KMS-11 (cell line): Measurements from ENCODE around the gene SPDL1.

Experiments used
- H2AFZ ChIP-seq: fragments of 200-600 bp; sonication (generic); 2 replicates; pipeline ENCODE4 v1.6.1; 2016; ENCODE audit warnings: antibody characterized with exemption, mixed run types, low read depth
- H3K27ac ChIP-seq: fragments of 200-600 bp; sonication (generic); 2 replicates; pipeline ENCODE4 v1.6.1; 2016; ENCODE audit warnings: mild to moderate bottlenecking, mixed run types
- H3K27me3 ChIP-seq: fragments of 200-600 bp; sonication (generic); 2 replicates; pipeline ENCODE4 v1.6.1; 2017; ENCODE audit warnings: mild to moderate bottlenecking, low read depth, mixed run types, moderate library complexity; ENCODE audit not compliant: insufficient read depth
- H3K36me3 ChIP-seq: fragments of 200-600 bp; sonication (generic); 2 replicates; pipeline ENCODE4 v1.6.1; 2017; ENCODE audit warnings: mild to moderate bottlenecking, mixed run types; ENCODE audit not compliant: insufficient read depth
- H3K4me1 ChIP-seq: fragments of 200-600 bp; sonication (generic); 2 replicates; pipeline ENCODE4 v1.6.1; 2016; ENCODE audit warnings: mild to moderate bottlenecking, low read depth, mixed run types; ENCODE audit not compliant: poor library complexity, severe bottlenecking
- H3K4me2 ChIP-seq: fragments of 200-600 bp; sonication (generic); 2 replicates; pipeline ENCODE4 v1.7.0; 2016; ENCODE audit warnings: mild to moderate bottlenecking, mixed run types
- H3K4me3 ChIP-seq: fragments of 200-600 bp; sonication (generic); IDR thresholded peaks from 2 replicates; pipeline ENCODE4 v1.6.1; 2017; ENCODE audit warnings: low read depth, low read length, mixed read lengths; ENCODE audit not compliant: insufficient read depth
- H3K79me2 ChIP-seq: fragments of 200-600 bp; sonication (generic); 2 replicates; pipeline ENCODE4 v1.6.1; 2016; ENCODE audit warnings: low read depth, mixed run types; ENCODE audit not compliant: insufficient read depth
- H3K9ac ChIP-seq: fragments of 200-600 bp; sonication (generic); 2 replicates; pipeline ENCODE4 v1.6.1; 2016; ENCODE audit warnings: mild to moderate bottlenecking, mixed run types
- H4K20me1 ChIP-seq: fragments of 200-600 bp; sonication (generic); 2 replicates; pipeline ENCODE4 v1.6.1; 2016; ENCODE audit warnings: mild to moderate bottlenecking, mixed run types; ENCODE audit not compliant: insufficient read depth
- CTCF ChIP-seq: fragments of 200-600 bp; sonication (generic); conservative IDR thresholded peaks from 2 replicates; pipeline ENCODE4 v1.6.1; 2017; ENCODE audit warnings: low read depth, mild to moderate bottlenecking, antibody characterized with exemption, low read length, moderate library complexity, mixed read lengths

Gene SPDL1, protein sequence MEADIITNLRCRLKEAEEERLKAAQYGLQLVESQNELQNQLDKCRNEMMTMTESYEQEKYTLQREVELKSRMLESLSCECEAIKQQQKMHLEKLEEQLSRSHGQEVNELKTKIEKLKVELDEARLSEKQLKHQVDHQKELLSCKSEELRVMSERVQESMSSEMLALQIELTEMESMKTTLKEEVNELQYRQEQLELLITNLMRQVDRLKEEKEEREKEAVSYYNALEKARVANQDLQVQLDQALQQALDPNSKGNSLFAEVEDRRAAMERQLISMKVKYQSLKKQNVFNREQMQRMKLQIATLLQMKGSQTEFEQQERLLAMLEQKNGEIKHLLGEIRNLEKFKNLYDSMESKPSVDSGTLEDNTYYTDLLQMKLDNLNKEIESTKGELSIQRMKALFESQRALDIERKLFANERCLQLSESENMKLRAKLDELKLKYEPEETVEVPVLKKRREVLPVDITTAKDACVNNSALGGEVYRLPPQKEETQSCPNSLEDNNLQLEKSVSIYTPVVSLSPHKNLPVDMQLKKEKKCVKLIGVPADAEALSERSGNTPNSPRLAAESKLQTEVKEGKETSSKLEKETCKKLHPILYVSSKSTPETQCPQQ

DNA sequence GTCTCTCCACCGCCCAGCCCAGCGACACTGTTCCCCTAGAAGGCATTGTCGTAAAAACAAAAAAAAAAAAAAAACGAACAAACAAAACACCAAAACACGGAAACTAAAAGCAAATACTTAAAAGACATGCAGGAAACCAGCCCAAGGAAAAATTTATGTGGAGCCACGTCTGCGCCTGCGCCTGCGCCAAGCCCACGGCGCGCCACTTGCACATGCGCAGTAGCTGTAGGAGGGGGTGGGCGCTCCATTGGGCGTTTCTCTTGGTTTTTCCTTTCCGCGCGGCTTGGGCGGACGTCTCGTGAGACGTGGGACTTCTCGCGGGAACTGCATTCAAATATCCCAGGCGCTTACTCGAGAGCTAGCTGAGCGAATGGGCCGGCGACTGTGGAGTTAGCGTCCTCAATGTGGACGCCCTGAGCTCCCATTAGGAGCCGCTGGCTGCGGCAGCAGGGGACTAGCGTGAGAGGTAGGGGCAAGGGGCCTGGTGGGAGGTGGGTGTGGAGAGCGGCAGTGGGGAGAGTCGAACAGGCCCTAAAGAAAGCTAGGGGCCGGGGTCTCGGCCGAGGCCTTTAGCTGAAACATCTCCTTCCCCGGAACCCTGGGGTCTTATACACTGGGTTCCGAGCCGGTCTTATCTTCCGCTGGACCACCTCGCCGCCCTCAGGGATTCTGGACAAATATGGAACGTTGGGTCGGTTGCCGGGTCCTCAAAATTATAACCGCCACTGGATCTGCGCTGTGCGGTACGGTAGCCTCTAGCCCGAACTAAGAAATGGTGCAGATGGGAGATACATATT lies at the start of gene SPDL1:
TSS of gene SPDL1 (plus strand) at position 350 of the 797 bp plus-strand sequence. CDS start 4,644 bp downstream, outside the sequence.
- Histone ChIP-seq H3K27me3 (no peaks in the 10 kb centered on the region), H2AFZ (peak within 1 kb of the TSS; percentile 71)

GRCh38 chr5:169534311-169534880 lies 49.2 kb upstream of the SPDL1 start:
- no peak overlapping the region for H3K4me3 ChIP-seq
- no peaks in the 10 kb centered on the region for H3K4me1 ChIP-seq

More for the DNA sequence above, at the start of gene SPDL1:
- H3K4me2 ChIP-seq: peak within 1 kb of the TSS; percentile 76
- H3K9ac ChIP-seq: peak within 1 kb of the TSS; percentile 86
- peaks cover 21% of the 10 kb centered on the region; the same call in 1 of the 2 replicates for H3K79me2 ChIP-seq
- TF ChIP-seq CTCF: no peak
- H3K27ac ChIP-seq: peak within 1 kb of the TSS; percentile 58
- no peaks in the 10 kb centered on the region for H4K20me1 ChIP-seq
- no peaks in the 10 kb centered on the region for H3K4me1 ChIP-seq
- no peaks in the 10 kb centered on the region for H3K36me3 ChIP-seq
- no peak within 1 kb of the TSS for H3K4me3 ChIP-seq

GRCh38 chr5:169534939-169535338 lies 48.6 kb upstream of the SPDL1 start:
- Histone ChIP-seq H3K4me2 (no peak overlapping the region), H3K9ac (no peak overlapping the region), H3K36me3 (no peaks in the 10 kb centered on the region), H2AFZ (no peak overlapping the region), H4K20me1 (no peaks in the 10 kb centered on the region), H3K79me2 (no peaks in the 10 kb centered on the region), H3K27me3 (no peaks in the 10 kb centered on the region), H3K4me3 (no peak overlapping the region), H3K4me1 (no peaks in the 10 kb centered on the region), H3K27ac (no peak overlapping the region)
- TF ChIP-seq CTCF: no peak

More at GRCh38 chr5:169534311-169534880, 49.2 kb upstream of the SPDL1 start:
- H3K79me2 ChIP-seq: no peaks in the 10 kb centered on the region
- H3K36me3 ChIP-seq: no peaks in the 10 kb centered on the region
- no peak for TF ChIP-seq CTCF
- H3K9ac ChIP-seq: no peak overlapping the region
- no peak overlapping the region for H3K27ac ChIP-seq
- H4K20me1 ChIP-seq: no peaks in the 10 kb centered on the region
- no peaks in the 10 kb centered on the region for H3K27me3 ChIP-seq
- no peak overlapping the region for H2AFZ ChIP-seq
- H3K4me2 ChIP-seq: no peak overlapping the region

DNA sequence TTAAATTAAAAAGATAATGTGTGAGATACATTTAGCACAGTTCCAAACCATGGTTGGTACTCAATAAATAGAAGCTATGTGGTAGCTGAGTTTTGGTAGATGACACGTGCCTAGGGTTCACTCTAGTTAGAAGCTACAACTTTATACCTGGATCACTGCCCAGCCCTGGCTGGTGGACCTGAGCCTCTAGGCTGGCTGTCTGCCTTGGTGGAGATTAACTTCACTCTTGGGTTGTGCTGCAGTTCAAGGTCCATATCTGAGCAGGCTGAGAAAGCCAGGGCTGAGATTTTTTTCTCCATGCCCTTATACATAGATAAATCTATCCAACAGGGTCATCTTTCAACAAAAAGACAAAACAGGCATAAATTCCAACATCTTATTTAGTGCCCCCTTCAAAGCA lies 44.6 kb upstream of the SPDL1 start:
- Histone ChIP-seq H4K20me1 (no peaks in the 10 kb centered on the region), H3K79me2 (no peaks in the 10 kb centered on the region), H3K27me3 (no peaks in the 10 kb centered on the region), H3K4me3 (no peak overlapping the region), H2AFZ (no peak overlapping the region), H3K9ac (no peak overlapping the region), H3K27ac (no peak overlapping the region), H3K36me3 (no peaks in the 10 kb centered on the region), H3K4me2 (no peak overlapping the region), H3K4me1 (no peaks in the 10 kb centered on the region)
- TF ChIP-seq CTCF: no peak
